NCI-H748 (cell line): ENCODE measurements around the gene COPS7A.
A peak's percentile ranks its signal among the peaks of the same experiment; 100 is the strongest.

Source experiments
- DNase-seq: peaks from one replicate; lab custom pipeline; 2025; ENCODE audit not compliant: unreplicated experiment; lab: John Stamatoyannopoulos, UW

COPS7A gene

DNA sequence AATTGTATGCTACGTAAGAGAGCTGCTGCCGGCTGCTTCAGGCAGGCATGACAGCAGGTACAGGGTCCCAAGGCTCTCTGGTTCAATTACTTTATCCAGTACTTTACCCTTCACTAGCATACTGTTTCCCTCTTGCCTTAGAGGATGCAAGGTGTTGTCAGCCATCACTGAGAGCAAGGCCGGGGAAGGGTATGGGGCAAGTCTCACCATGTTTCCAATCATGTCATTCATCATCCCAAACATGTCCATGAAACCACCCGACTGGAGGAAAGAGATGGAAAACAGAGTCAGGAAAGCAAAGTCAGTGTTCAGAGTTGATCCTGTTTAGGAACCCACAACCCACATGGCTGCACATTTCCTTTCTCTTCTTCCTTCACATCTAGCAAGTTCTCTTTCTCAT is 26.7 kb downstream of the COPS7A start:
- DNase-seq = no peak

DNA sequence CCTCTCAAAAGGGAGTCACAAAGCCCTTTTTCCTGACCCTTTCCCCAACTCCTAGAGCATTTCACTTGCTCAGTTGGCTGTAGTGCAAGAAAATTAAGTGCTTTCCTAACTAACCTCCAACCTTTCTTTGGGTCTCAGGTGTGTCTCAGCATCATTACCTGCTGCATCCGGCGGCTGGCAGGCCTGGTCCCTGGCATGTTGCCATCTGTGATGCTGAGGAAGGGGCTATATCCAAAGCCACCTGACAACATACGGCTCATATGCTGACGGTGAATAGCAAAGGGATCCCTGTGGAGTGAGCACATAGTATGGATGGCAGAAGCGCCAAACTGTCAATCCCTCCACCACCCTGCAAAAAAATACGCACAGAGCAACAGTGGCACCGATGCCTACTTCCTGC is 27.9 kb downstream of the COPS7A start:
- DNase-seq = peak; percentile 23

DNA sequence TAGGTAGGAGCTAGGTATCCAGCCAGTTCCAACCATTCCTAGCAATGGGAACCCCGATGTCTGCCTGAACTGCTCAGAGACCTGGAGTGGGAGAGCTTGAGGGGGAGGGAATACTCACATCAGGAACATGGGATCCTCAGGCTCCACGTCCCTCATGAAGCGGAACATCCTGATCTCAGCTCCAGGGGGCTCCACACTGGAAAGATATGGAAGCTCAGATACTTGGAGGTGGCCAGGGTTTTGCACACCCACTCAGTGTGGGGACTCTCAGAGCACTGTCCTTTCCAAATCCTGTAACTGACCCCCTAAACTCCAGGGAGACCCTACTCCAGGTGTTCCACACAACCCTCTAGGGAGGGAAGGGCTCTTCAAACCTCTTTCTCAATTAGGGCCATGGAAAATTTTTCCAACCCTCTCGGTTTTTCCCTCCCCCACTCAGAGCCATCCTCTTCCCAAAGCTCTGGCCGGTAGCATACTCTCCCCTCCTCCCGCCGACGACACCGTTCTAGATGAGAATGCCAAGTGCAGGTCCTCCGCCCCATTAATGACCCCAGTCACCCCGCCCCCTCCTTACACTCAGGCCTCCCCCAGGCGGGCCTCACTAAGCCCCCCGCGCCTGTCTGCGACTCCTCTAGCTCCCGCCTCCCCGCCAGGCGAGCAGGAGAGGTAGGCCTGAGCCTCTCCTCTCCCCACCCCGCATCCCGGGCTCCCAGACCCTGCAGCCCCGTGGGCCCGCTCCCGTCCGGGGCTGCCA is 28.5 kb downstream of the COPS7A start:
- peak; percentile 62 for DNase-seq

DNA sequence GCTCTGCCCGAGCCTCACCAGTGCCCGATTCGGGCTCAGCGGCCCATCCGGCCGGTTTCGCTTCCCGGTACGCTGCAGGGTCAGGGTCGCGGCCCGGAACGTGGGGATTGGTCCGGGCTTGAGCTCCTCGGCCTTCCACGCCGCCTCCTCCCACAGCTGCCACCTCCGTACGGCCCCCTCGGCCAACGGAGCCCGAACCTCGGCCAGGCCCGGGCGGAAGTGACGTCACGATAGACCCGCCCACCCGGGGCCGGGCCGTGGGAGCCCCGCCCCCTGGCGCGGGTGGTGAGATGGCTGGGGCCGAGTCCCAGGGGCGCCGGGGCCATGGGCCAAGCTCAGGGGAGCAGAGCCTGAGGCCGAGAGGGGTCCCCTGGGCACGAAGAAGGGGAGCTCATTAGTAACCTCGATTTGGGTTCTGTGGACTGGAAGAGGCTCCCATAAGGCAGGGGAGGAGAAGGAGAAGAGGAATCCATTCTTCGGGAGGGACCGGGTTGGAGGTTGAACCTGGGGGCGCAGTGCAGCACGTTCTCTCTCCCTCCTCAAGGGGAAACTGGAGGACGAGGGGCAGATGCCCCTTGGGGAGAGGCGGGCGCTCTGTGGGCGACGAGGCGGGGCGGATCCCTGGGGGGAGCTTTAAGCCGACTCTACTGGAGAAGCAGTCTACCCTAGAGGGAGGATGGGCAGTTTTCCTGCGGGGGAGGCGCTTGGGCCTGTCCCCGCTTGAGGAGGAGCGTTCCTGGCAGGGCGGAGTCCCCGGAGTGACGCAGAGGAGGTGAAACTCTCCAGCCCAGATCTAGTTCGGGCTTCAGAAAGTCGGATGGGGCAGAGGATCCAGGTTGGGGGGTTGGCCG is 29.3 kb downstream of the COPS7A start, which contains the start of gene MLF2:
TSS of gene MLF2 (minus strand) at position 221 of the 851 bp plus-strand sequence. CDS start 807 bp downstream, outside the sequence.
- peak; percentile 95 for DNase-seq

DNA sequence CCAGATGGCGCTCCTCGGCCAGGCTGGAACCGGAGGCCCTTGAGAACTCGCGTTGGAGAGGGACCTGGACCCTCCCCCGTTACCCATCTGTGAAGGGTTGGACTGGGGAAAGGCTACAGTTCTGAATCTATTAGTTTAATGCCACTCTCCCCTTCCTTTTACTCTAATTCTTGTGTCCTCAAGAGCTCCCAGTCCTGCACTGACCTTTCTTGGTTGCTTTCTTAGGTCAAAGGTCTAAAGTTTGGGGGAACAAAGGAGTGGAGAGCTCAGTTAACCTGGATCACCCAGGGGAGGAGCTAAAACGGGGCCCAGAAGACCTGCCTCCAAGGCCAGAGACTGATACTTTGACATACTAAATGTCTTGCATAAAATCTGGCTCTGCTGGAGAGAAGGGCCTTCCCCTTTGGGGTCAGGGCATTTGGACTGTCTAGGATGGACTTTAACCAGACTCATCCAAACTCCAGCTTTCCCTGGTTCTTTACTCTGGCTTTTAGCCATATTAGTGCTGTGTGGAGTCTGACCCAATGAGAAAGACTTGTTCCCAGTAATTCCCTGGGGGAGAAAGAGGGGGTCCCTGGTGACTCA is 30.0 kb downstream of the COPS7A start:
- DNase-seq = no peak

DNA sequence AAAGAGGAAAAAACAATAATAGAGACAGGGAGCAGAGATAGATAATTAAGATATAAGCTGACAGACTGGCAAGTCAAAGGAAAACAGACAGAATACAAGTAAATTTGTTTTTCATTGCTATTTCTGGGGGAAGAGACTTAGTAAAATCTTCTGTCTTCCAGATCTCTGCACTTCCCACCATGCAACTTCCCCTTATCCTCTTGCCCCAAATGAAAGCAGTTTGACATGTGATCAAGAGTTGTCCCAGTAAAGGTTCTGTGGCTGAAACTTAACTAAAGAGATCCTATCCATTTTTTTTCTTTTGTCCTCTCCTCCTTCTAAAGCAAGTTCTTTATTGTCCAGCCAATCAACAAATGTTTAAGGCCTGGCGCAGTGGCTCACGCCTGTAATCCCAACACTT is 30.6 kb downstream of the COPS7A start:
- DNase-seq = no peak

DNA sequence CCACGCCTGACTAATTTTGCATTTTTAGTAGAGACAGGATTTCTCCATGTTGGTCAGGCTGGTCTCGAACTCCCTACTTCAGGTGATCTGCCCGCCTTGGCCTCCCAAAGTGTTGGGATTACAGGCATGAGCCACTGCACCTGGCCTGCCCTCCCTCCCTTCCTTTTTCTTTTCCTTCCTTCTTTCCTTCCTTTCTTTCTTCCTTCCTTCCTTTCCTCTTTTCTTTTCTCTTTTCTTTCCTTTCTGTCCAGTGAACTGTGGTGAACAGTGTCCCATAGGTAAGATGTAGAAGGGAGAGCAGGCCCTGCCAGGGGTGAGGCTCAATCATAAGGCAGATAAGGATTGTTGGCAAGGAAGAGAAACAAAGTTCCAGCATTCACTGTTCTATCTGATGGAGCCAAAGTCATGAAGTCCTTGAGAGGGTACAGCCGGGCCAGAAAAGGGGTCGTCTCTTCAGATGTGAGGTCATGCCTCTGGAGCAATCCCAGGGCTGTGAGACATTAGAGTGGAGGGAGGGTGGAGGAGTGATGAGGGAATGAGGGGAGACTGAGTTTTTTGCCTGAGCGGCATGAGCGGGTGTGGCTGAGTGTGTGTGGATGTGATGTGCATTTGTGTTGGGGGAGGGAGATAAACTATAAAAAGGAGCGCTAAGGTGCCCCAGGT is 33.3 kb downstream of the COPS7A start:
- no peak for DNase-seq

DNA sequence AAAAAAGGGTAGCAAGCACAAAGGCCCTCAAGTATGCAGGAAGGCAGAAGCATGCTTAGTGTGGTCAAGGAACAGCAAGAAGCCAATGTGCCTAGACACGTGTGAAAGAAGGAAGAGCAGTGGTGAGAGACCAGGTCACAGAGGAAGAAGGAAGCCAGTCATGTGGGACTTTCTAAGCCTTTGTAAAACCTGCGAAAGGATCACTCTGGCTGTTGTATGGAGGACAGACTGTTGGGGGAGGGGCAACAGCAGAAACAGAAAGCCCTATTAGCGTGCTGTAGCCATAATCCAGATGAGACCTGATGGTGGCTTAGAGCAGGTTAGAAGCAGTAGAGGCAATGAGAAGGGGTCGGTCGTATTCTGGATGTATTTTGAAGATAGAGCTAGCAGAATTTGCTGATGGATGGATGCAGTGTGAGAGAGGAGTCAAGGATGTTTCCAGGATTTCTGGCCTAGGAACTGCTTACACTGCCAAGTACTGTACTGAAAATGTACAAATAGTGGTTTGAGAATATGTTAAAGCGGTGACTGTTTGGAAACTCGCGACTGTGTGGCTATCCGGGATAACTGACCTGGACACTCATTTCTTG is 34.8 kb downstream of the COPS7A start:
- no peak for DNase-seq

DNA sequence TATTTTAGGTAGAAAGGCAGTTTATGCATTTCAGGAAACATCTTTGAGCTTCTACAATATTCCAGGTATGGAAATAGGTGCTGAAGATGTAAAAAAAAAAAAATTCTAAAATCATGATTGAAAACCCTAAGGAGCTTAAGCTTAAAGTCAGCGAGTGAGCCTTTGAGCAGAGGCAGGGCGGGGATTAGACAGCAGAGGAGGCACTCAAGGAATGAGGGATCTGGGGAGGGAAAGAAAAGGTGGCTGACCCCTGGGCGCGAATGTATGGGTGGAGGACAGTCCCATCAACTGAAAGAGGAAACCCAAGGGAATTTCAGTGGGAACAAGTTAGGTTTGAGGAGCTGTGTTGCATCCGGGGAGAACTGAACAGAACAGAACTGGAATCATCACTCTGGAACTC is 35.9 kb downstream of the COPS7A start:
- no peak for DNase-seq

DNA sequence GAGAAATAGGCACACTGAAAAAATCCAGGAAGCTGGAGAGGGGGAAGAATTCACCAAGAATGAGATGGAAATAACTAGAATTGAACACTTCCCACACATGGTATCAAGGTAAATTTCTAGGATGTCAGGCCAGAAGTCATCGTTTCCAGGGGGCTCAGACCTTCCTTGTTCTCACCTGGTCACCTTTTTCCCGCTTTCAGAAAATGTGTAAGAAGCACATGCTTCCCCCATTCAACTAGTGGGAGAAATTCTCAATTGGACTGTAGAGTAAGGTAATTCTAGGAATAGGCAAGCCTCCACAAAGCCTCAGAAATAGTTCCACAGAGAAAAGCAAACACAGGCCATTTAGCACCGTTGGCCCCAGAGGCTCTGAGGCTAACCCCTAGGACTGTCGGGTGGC is 39.5 kb downstream of the COPS7A start:
- peak; percentile 38 for DNase-seq

DNA sequence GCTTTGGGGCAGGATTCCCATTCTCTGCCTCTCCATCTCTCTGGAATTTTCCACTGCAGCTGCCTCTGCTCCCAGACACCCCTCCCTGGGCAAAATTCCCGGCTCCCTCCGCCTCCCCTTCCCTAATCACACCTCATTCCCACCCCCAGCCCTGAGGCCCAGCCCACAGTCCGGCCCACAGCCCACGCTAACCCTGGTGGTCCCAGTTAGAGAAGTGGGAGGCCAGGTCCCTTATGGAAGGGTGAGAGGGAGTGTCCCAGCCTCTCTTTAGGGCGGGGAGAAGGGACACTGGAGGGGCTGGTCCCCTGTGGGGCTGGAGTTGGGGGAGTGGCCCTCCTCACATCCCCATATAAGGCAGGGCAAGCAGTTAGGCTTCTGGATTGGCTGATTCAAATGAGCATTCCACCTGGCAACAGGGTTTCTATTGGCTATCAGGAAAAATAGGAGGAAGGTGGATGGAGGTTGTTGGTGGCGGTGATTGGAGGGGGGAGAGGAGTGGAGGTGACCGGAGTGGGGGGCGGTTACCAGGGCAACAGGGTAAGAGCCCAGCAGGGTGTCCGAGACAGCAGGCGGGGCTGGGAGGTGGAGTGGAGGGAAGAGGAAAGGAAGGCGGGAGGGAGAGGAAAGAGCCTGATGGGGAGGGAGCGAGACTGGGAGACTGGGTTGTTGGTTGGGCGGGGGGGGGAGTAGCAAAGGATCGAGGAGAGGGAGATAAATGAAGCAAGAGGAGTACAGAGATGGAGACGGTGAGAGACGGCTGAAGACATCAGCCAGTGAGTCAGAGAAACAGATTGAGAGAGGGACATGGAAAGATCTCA is 40.4 kb downstream of the COPS7A start:
- peak; percentile 97 for DNase-seq

DNA sequence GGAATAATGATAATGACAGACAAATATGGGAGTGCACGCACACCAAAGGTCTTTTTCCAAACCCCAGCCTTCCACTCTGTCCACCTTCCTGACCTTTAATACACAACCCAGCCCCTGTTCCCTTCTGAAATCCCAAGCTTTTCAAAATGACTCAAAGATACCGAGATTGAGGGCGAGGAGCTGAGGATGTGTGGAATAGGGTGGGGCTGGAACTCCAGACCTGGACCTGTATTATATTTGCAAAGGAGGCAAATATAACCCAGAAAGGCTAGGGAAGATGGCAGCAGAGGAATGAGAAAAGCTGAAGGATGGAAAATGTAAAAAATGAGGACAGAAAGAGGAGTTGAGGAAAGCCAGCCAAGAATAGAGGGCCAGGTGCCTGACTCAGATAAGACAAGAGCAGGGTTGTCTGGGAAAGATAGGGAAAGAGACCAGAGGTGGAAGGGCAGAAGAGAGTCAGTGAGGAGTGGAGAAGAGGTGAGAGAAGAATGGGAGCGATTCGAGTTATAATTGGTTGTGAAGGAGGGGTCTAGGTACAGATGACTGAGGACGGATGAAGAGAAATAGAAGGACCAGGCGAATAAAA is 41.3 kb downstream of the COPS7A start:
- DNase-seq = peak; percentile 50

DNA sequence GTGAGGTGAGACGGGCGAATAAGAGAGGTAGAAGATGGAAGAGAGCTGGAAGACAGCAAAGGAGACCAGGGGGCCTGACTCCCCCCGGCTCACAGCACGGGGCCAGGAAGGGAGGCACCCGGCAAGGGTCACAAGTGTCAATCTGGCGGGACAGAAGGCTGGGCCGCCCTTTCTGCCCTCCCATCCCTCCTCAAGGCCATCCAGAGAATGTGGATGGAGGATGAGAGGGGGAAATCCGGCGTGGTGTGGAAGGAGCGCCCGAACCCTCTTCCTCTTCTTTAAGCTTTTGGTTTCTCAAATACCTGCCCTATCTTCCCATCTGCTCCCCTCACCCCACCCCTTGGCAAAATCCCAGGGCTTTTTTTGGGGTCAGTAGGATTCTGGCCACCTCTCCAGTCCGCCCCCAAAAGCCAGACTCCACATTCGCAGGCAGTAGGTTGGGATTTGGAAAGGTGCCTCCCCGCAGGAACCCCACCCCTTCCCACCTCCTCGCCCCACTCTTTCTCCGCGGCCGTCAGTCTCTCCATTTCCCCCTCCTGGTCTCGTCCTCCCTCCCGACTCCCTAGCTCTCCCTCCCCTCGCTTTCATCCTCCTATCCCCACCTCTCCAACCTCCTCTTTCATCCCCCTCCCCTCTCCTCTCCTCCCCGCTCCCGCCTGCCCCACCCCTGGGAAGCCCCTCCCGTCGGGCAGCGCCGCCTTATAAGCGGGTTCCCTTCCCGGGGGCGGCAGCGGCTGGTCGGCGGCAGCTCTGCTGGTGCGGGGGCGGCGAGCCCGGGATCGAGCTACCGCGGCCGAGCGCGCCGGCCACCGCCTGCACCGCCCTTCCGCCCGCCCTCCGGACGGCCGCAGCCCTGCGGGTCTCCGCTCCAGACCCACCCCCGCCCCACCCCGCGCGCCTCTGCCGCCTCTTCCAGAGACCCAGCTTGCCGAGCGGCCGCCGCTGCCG is 42.1 kb downstream of the COPS7A start, which contains the start of gene PTMS:
TSS of gene PTMS (plus strand) at position 730 of the 948 bp plus-strand sequence. CDS start 343 bp downstream, outside the sequence.
- peak; percentile 95 for DNase-seq

DNA sequence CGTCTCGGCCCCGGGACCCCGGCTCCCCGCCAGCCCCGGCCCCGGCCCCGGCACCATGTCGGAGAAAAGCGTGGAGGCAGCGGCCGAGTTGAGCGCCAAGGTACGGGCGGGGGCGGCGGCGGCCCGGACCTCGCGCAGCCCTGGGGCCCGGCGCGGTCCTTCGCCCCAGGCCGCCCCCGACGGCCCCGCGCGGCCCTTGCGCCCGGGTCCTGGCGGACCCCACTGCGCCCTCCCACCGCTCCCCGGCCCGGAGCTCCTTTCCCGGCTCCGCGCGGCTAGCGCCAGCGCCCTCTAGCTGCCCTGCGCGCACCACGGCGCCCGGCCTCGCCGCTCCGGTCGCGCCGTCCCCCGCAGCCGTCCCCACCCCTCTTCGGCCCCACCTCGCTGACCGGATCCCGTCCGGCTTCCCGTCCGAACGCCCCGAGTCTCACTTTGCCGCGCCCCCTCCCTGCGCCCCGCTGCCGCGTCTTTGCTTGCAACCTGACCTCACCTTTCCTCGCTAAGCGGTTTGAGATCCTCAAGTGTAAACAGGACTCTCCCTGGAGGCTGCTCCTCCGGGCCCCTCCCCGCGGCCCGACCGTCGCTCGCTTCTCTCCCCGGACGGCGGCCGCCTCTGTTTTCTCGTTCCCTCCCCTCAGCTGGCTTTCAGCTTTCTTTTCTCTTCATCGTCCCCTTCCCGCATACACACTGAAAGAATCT is 43.0 kb downstream of the COPS7A start:
- peak; percentile 64 for DNase-seq

DNA sequence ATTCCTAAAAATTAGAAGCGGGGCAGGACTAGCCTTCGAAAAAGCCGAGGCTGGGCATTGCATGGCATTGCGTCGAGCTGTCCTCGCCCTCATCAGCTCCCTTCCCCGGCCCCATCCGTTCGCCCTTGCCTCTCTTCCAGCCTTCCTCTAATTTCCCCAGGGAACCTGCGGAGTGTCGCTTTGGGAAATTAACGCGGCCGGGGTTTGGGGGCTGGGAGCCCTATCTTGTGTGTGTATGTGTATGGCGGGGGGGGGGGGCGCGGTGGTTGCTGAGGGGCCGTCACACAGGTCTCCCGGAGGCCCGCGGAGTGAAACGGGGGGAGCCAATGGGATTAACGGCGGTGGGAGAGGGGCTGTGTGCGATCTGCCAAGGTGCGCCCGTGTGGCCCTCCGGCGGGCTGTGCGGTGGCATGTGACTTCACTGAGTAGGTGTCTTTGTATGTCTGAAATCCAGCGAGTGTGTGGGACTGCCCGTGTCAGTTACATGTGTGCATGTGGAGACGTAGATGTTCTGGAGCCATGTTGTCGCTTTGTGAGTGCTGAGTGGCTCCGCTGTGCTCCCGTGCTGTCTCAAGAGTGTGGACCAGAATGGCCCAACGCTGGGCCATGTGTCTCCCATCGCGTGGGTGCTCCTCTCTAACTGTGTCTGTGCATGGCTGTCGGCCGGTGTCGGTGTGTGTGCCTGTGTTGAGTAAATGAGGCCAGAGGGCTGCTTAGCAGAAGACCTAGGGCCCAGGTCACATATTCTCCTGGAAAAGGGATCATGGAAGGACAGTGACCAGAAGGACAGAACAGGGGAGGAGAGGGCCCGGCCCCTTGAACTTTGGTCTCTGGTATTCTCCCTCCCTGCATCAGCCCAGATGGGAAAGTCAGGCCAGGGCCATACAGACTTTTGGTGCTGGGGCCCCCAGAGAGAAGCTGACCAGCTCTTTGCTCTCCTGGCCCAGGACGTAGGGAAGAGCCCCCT is 43.8 kb downstream of the COPS7A start:
- peak; percentile 29 for DNase-seq

DNA sequence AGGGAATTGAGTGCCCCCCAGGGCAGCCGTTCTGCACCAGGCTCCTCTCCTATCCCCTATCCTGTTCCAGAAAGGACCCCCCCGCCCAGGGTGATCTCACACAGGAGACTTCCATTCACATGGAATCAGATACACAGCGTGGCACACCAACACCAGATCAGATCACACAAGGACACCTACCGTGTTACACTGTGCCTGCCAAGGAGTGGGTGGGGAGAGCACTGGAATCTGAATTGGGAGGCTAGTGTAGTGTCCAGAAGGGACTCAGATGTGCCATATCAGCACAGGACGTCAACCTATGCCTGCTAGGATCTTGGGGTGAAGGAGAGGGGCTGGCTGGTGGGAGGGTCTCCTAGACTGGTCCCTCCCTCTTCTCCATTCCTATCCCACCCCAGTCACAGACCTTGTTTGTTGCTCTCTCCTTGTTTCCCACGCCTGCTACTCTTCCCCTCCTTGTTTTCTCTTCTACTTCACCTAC is 44.6 kb downstream of the COPS7A start:
- DNase-seq = peak; percentile 7
